Urinary bladder (tissue), 4 donors: ENCODE data around the gene RGS12. TPM values are rescaled to one million over a fixed set of nuclear protein-coding genes. Genes with fewer than 3 reads are reported as not detected.
"Not testable (repeated sequence)": the region's sequence is repeated elsewhere in the genome, so short reads cannot be mapped to it uniquely, and the experiment has no call there.

Source experiments
- DNase-seq: peaks from one replicate; pipeline ENCODE4 v3.0.0-alpha.2; 2015; ENCODE audit errors: extremely low spot score
- H3K27ac ChIP-seq: one replicate; pipeline ENCODE4 v1.5.1; 2013; ENCODE audit warnings: low read depth, mild to moderate bottlenecking, moderate library complexity
- H3K36me3 ChIP-seq: one replicate; pipeline ENCODE4 v1.6.1; 2013; ENCODE audit warnings: mild to moderate bottlenecking, moderate library complexity; ENCODE audit not compliant: insufficient read depth
- H3K4me1 ChIP-seq: one replicate; pipeline ENCODE4 v1.6.1; 2013; ENCODE audit warnings: mild to moderate bottlenecking, moderate library complexity; ENCODE audit not compliant: insufficient read depth
- H3K4me3 ChIP-seq: one replicate; pipeline ENCODE4 v1.5.1; 2013; ENCODE audit warnings: low read depth, low read length
- WGBS: extraction: QIAGEN DNeasy Blood & Tissue Kit; methylation state at CpG from one replicate; pipeline ENCODE4 v1.1.7; 2013; 5-methylcytosine and 5-hydroxymethylcytosine counted together
- polyA plus RNA-seq: library from polyadenylated mRNA; stranded (reverse); fragments of 200-250 nt; gene quantifications from one replicate; pipeline ENCODE4 v1.2.3, GENCODE V29; 2013
- total RNA-seq: library from RNA; depleted of rRNA; stranded (reverse); fragments of >200 nt; gene quantifications from one replicate; pipeline ENCODE4 v1.2.3, GENCODE V29; 2014
- donor health status: healthy with polysubstance abuse.
- donor health status: healthy.

Gene RGS12
- total and polyA plus RNA-seq, 2 donors: 28.4 to 51.6 TPM

- DNase-seq: no peak
- peaks cover 1% of the 10 kb centered on the region for H3K4me1 ChIP-seq
- peak overlapping the region; percentile 69 for H3K4me3 ChIP-seq
- WGBS: 12% methylated on average over 42 of the region's 42 CpGs
- H3K36me3 ChIP-seq: no peaks in the 10 kb centered on the region
- peak overlapping the region; percentile 65 for H3K27ac ChIP-seq
These were observed 875 bp downstream of the RGS12 start for GRCh38 chr4:3293401-3294391.

GRCh38 chr4:3294401-3295241 is 1.8 kb downstream of the RGS12 start:
- Histone ChIP-seq H3K4me3 (no peak overlapping the region), H3K36me3 (no peaks in the 10 kb centered on the region), H3K27ac (no peak overlapping the region), H3K4me1 (peaks cover 1% of the 10 kb centered on the region)
- WGBS: 85% methylated on average over 19 of the region's 19 CpGs
- DNase-seq: no peak

- H3K4me3 ChIP-seq: no peak overlapping the region
- no peak overlapping the region for H3K27ac ChIP-seq
- peaks cover 1% of the 10 kb centered on the region for H3K4me1 ChIP-seq
- H3K36me3 ChIP-seq: no peaks in the 10 kb centered on the region
- no peak for DNase-seq
- 91% methylated on average over 12 of the region's 12 CpGs for WGBS
These were observed 3.2 kb downstream of the RGS12 start for GRCh38 chr4:3295837-3296624.

GRCh38 chr4:3296651-3297050 is 3.8 kb downstream of the RGS12 start:
- WGBS: 94% methylated on average over 8 of the region's 8 CpGs
- H3K36me3 ChIP-seq: no peaks in the 10 kb centered on the region
- H3K4me1 ChIP-seq: no peaks in the 10 kb centered on the region
- H3K4me3 ChIP-seq: no peak overlapping the region
- no peak overlapping the region for H3K27ac ChIP-seq
- no peak for DNase-seq

GRCh38 chr4:3297066-3297859 is 4.4 kb downstream of the RGS12 start:
- 89% methylated on average over 13 of the region's 13 CpGs for WGBS
- no peak overlapping the region for H3K4me3 ChIP-seq
- H3K27ac ChIP-seq: no peak overlapping the region
- no peak for DNase-seq
- no peaks in the 10 kb centered on the region for H3K4me1 ChIP-seq
- no peaks in the 10 kb centered on the region for H3K36me3 ChIP-seq

- H3K4me3 ChIP-seq: no peak overlapping the region
- H3K4me1 ChIP-seq: no peaks in the 10 kb centered on the region
- H3K27ac ChIP-seq: no peak overlapping the region
- H3K36me3 ChIP-seq: no peaks in the 10 kb centered on the region
- no peak for DNase-seq
- 76% methylated on average over 9 of the region's 9 CpGs for WGBS
These were observed 6.5 kb downstream of the RGS12 start for GRCh38 chr4:3299122-3299975.

GRCh38 chr4:3299976-3300671 is 7.3 kb downstream of the RGS12 start:
- Histone ChIP-seq H3K4me3 (no peak overlapping the region), H3K27ac (no peak overlapping the region), H3K36me3 (no peaks in the 10 kb centered on the region), H3K4me1 (no peaks in the 10 kb centered on the region)
- no peak for DNase-seq
- 78% methylated on average over 19 of the region's 19 CpGs for WGBS

- not testable (repeated sequence) for DNase-seq, H3K36me3 ChIP-seq, H3K4me3 ChIP-seq, H3K4me1 ChIP-seq, H3K27ac ChIP-seq
- 92% methylated on average over 15 of the region's 15 CpGs for WGBS
These were observed 8.1 kb downstream of the RGS12 start for GRCh38 chr4:3300882-3301281.

- no peak for DNase-seq
- 92% methylated on average over 15 of the region's 15 CpGs for WGBS
- no peaks in the 10 kb centered on the region for H3K36me3 ChIP-seq
- no peaks in the 10 kb centered on the region for H3K4me1 ChIP-seq
- H3K27ac ChIP-seq: no peak overlapping the region
- no peak overlapping the region for H3K4me3 ChIP-seq
These were observed 8.8 kb downstream of the RGS12 start for GRCh38 chr4:3301450-3302172.

- no peaks in the 10 kb centered on the region for H3K36me3 ChIP-seq
- H3K4me3 ChIP-seq: no peak overlapping the region
- H3K27ac ChIP-seq: no peak overlapping the region
- 67% methylated on average over 17 of the region's 17 CpGs for WGBS
- no peak for DNase-seq
- no peaks in the 10 kb centered on the region for H3K4me1 ChIP-seq
These were observed 9.5 kb downstream of the RGS12 start for GRCh38 chr4:3302173-3302785.
